Progenitor cell of endocrine pancreas (in vitro differentiated cells): Measurements from ENCODE around the gene TPM1. TPM values are rescaled to one million over a fixed set of nuclear protein-coding genes. Genes with fewer than 3 reads are reported as not detected.
A peak's percentile ranks its signal among the peaks of the same experiment; 100 is the strongest.

Experiments
- DNase-seq: peaks from one replicate; pipeline ENCODE4 v3.0.0; 2021; ENCODE audit warnings: low spot score; ENCODE audit not compliant: unreplicated experiment
- H3K27ac Mint-ChIP-seq: 2 replicates; pipeline ENCODE4 v1.8.0; 2021; ENCODE audit warnings: mild to moderate bottlenecking, moderate library complexity, mixed read lengths
- H3K27me3 Mint-ChIP-seq: 2 replicates; pipeline ENCODE4 v1.8.0; 2021; ENCODE audit warnings: mixed read lengths
- H3K36me3 Mint-ChIP-seq: 2 replicates; pipeline ENCODE4 v1.8.0; 2022; ENCODE audit warnings: mixed read lengths; ENCODE audit not compliant: insufficient read depth
- H3K4me1 Mint-ChIP-seq: 2 replicates; pipeline ENCODE4 v1.8.0; 2021; ENCODE audit warnings: low read depth, mixed read lengths
- H3K4me3 Mint-ChIP-seq: 2 replicates; pipeline ENCODE4 v1.8.0; 2021; ENCODE audit warnings: low read depth, mild to moderate bottlenecking, moderate library complexity, mixed read lengths
- H3K9me3 Mint-ChIP-seq: 2 replicates; pipeline ENCODE4 v1.8.0; 2021; ENCODE audit warnings: low read depth, mixed read lengths
- CTCF ChIP-seq: fragments of 200-600 bp; sonication (generic); IDR thresholded peaks from one replicate; pipeline ENCODE4 v1.5.0; 2021; ENCODE audit warnings: antibody characterized with exemption, mild to moderate bottlenecking; ENCODE audit not compliant: unreplicated experiment
- total RNA-seq: library from RNA; stranded (reverse); gene quantifications from 2 replicates; pipeline ENCODE4 v1.2.1, GENCODE V29; 2021

The TPM1 gene
- total RNA-seq, 1 donor from 2014 or later: 284 TPM

DNA sequence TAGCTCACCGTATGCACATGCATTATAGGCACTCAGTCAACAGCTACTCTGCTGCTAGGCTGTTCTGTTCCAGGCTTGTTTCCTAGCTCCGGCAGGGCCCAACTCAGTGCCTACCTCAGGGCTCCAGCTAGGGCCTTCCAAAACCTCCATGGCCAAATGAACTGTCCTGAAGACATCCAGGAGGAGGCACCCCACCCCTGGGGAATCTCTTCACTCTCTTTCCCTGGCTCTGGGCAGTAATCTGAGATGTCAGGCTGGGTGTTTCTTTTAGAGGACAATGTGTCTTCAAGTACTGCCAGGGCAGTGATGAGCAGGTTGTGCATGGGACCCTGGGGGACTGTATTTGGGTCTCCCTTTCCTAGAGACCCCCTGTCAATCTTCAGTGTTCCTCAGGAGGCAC lies 38.3 kb upstream of the TPM1 start:
- H3K27ac Mint-ChIP-seq: no peak overlapping the region
- no peak for DNase-seq
- H3K36me3 Mint-ChIP-seq: no peaks in the 10 kb centered on the region
- no peaks in the 10 kb centered on the region for H3K27me3 Mint-ChIP-seq
- no peaks in the 10 kb centered on the region for H3K9me3 Mint-ChIP-seq
- no peak overlapping the region for H3K4me3 Mint-ChIP-seq
- TF ChIP-seq CTCF: no peak
- H3K4me1 Mint-ChIP-seq: peaks cover 20% of the 10 kb centered on the region

DNA sequence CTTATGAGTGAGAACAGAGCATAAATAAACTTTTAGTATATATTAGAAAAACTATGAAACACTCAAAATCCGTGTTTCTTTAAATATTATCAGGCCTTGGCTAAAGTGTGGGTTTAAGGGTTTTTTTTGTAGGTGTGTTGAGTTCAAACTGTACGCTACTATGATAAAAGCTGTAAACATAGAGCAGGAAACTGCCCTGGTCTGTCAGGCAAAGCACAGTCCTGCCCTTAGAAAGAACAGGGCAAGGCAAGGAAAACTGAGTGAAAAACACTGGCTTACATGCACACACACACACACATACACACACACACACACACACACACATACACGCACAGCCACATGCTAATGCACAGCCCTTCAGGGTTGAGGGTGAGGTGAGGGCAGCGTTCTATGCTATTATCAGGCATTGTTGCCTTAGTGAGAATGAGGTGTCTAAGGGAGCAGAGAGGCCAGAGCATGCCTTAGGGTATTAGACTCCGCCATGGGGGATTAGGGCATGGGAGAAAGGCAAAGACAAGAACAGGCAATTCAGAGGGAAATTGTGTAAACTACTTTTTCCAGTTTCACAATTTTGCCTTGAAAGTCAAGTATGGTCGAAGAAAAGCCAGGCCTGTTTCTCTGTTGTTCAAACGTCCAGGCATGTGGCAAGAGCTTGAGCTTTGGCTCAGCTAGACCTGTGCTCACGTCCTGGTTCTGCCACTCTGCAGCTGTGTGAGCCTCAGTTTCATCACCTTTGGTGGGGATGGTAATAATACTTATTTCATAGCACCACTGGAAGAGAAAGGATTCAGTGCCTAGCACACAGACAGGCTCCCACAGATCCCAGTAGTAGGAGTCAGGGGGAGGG lies 36.3 kb upstream of the TPM1 start:
- DNase-seq: no peak
- H3K36me3 Mint-ChIP-seq: no peaks in the 10 kb centered on the region
- no peak overlapping the region for H3K4me3 Mint-ChIP-seq
- peaks cover 4% of the 10 kb centered on the region for H3K9me3 Mint-ChIP-seq
- H3K27ac Mint-ChIP-seq: peak overlapping the region; percentile 38
- H3K27me3 Mint-ChIP-seq: no peaks in the 10 kb centered on the region
- TF ChIP-seq CTCF: no peak
- peaks cover 9% of the 10 kb centered on the region for H3K4me1 Mint-ChIP-seq

GRCh38 chr15:63008333-63009049 lies 34.1 kb upstream of the TPM1 start:
- H3K36me3 Mint-ChIP-seq: no peaks in the 10 kb centered on the region
- TF ChIP-seq CTCF: no peak
- peaks cover 8% of the 10 kb centered on the region for H3K4me1 Mint-ChIP-seq
- H3K27me3 Mint-ChIP-seq: no peaks in the 10 kb centered on the region
- peaks cover 4% of the 10 kb centered on the region for H3K9me3 Mint-ChIP-seq
- H3K27ac Mint-ChIP-seq: no peak overlapping the region
- no peak for DNase-seq
- H3K4me3 Mint-ChIP-seq: no peak overlapping the region

DNA sequence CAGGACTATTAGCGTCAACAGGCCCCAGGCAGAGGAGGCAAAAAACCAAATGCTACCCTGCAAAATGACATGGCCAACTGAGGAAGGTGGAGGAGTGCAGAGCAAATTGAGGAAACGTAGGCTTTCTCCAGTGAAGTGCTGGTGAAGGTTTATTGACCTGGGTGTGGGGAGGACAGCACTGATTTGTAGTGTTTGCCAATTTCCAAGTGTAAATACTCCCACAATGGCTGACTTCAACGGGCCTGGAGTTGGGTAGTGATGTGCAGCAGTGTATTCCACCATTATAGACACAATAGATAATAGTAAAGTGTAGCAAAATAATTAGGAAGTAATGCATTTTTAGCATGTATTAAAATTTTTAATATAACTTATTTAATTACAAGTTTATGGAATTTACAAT lies 32.2 kb upstream of the TPM1 start:
- no peaks in the 10 kb centered on the region for H3K36me3 Mint-ChIP-seq
- no peak for TF ChIP-seq CTCF
- no peak overlapping the region for H3K27ac Mint-ChIP-seq
- H3K27me3 Mint-ChIP-seq: no peaks in the 10 kb centered on the region
- no peak overlapping the region for H3K4me3 Mint-ChIP-seq
- H3K4me1 Mint-ChIP-seq: peaks cover 3% of the 10 kb centered on the region
- no peak for DNase-seq
- peaks cover 4% of the 10 kb centered on the region for H3K9me3 Mint-ChIP-seq

DNA sequence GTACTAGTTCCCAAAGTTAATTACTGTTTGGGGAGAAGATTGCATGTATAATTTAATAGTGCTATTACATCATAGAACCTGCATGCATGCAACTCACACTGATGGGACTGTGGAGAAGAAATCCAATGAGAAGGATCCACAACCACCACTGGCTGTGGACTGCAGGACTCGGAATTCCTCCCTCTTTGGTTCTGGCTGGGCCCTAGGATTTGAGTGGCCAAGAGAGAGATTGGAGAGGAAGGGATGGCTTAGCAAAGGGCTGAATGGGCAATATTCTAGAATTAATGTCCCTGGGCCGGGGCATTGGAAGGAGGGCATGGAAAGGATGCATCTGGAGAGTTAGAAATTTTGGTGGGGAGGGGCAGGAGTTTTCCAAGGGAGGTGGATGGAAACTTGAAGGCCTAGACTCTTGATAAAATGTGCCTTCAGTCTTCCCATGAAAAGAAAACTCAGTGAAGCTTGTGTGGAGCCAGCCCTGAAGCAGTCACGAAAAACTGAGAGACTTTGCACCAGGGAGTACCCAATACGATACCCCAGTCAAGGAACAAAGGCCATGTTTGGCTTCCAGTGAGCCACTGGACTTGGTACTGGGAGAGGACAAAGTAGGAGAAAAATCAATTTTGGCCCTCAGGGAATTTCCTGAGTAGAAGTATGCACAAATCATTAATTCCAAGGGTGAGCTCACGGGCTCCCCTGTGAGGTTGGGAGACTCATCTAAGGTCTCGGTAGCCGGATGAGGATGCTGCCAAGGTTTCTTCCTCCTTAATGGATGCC lies 31.4 kb upstream of the TPM1 start:
- Mint-ChIP-seq H3K27me3 (no peaks in the 10 kb centered on the region), H3K36me3 (no peaks in the 10 kb centered on the region), H3K9me3 (peaks cover 4% of the 10 kb centered on the region), H3K4me1 (peaks cover 3% of the 10 kb centered on the region), H3K27ac (no peak overlapping the region), H3K4me3 (no peak overlapping the region)
- no peak for TF ChIP-seq CTCF
- DNase-seq: no peak
